NCI-H128 (cell line): ENCODE measurements around the gene PRMT9.

Experiments used
- DNase-seq: peaks from one replicate; lab custom pipeline; 2025; ENCODE audit not compliant: unreplicated experiment; lab: John Stamatoyannopoulos, UW

PRMT9 gene

GRCh38 chr4:147625733-147626132 is 58.2 kb downstream of the PRMT9 start:
- no peak for DNase-seq

GRCh38 chr4:147620315-147620714 is 63.6 kb downstream of the PRMT9 start:
- no peak for DNase-seq

GRCh38 chr4:147617841-147618691 is 65.9 kb downstream of the PRMT9 start:
- no peak for DNase-seq

DNA sequence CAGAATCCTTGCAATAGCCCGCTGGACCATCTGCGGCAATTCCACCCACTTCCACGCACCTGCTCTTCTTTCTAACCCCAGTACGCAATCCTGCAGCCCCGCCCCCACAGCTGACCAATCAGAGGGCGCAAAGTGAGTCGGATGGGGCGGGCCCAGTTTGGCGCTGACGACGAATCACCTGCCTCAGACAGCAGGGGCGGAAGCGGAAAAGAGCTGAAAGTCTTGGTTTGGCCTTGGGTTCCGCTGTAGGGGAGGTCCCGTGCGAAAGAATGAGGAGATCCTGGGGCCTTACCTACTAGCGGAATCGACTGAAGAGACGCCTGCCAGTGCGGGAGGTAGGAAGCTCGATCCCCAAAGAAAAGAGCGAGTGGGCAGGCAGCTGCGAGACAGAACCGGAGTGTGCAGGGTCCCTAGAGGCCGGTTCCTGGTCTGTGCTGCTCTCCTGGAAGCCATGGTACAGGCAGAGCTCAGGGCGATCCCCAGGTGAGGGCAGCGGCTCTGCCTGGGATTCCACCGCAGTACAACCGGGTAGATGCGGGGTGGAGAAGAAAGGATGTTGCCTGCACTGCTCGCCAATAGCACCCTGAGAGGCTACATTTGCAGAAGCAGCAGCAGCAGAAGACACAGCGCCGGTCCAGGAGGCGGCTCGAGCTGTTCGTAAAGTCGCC is 66.7 kb downstream of the PRMT9 start, which contains the start of gene TMEM184C:
TMEM184C (plus strand) TSS at position 225 of the 668 bp plus-strand sequence. CDS start 560 bp downstream, outside the sequence.
- peak; percentile 72 for DNase-seq

- no peak for DNase-seq
Observed at GRCh38 chr4:147616849-147617172, 67.2 kb downstream of the PRMT9 start.

- DNase-seq = no peak
Observed at GRCh38 chr4:147610686-147611085, 73.3 kb downstream of the PRMT9 start.

- no peak for DNase-seq
Observed at GRCh38 chr4:147607471-147607870, 76.5 kb downstream of the PRMT9 start.

- no peak for DNase-seq
Observed at GRCh38 chr4:147605499-147605898, 78.5 kb downstream of the PRMT9 start.

GRCh38 chr4:147599769-147600168 is 84.2 kb downstream of the PRMT9 start:
- no peak for DNase-seq

GRCh38 chr4:147599206-147599605 is 84.8 kb downstream of the PRMT9 start:
- DNase-seq = no peak

GRCh38 chr4:147597561-147597960 is 86.4 kb downstream of the PRMT9 start:
- DNase-seq = no peak

DNA sequence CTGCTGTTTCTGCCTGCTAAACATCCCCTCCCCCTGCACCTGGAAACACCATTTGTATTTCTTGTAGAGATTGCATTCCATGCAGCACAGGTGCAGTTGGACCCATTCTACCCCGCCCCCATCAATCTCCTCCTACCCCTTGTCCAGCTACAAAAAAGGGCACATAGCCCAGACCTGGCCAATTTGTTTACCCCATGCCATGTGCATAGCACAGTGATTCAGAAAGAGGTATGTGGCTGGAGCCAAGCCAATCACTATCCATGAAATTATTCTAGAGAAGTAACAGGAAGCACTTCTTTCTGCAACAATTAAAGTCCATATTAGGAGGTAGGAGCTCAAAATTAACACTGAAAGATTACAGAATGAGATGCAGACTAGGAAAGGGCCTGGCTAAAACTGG is 87.0 kb downstream of the PRMT9 start:
- DNase-seq = no peak

- no peak for DNase-seq
Observed at GRCh38 chr4:147596377-147596776, 87.6 kb downstream of the PRMT9 start.

DNA sequence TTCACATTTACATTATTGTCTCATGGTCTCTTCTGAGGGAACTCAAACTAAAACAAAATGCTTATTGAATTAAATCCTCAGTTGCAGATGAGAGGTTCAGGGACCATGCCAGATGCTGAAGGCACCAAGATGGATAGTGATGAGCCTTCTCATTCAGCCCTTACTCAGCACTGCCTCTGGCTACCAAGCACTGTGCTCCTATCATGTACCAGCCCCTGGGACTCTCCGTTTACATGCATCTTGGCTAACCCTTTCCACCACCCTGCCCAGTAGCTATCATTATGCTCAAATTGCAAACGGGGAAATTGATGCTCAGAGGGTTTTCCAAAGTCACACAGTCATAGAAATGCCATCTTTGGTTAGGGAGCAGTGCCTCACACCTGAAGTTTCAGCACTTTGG is 89.4 kb downstream of the PRMT9 start:
- no peak for DNase-seq

GRCh38 chr4:147594107-147594506 is 89.9 kb downstream of the PRMT9 start:
- DNase-seq = no peak

DNA sequence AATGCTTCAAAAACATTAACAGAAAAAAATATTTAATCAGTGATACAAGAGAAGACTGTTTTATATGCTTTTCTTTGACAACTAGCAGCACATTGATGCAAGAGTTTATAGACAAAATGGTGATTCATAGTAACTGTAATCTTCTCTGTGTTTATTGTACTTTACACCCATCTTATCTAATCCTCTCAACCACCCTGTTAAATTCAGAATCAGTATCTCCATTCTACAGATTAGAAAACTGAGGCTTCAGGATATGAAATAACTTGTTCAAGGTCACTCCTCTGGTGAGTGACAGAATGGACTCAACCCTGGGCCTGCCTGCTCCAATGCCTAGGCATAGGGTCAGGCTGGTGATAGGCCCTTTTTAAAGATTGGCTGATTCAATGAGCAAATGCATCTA is 92.9 kb downstream of the PRMT9 start:
- no peak for DNase-seq

DNA sequence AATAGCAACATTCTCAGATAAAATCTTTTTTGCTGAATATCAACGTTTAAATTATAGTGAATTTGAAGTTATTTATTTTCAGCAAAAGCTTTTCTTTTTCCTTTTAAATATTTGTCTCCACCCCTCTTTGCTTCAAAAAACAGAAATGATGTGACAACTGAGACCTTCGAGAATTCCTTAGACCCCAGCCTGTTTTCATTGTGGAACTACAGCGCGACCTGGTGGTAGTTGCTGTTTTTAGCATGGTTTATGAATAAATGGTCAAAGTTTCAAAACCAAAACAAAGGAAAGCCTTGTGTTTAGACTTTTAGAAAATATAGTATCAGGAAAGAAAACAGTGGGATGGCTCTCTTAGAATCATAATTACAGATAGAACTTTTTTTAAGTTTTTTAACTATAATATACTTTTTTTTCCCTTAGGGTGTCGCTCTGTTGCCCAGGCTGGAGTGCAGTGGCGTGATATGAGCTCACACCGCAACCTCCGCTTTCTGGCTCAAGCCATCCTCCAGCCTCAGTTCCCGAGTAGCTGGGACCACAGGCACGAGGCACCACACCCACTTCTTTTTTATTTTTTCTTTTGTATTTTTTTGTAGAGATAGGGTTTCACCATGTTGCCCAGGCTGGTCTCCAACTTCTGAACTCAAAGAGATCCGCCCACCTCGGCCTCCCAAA is 93.6 kb downstream of the PRMT9 start:
- no peak for DNase-seq

- DNase-seq = no peak
Observed at GRCh38 chr4:147589586-147589985, 94.4 kb downstream of the PRMT9 start.
